H1 (cell line): ENCODE results near the gene POU6F2. TPM values are rescaled to one million over a fixed set of nuclear protein-coding genes. Genes with fewer than 3 reads are reported as not detected.

Experiments used
- CTCF ChIA-PET: fragments of 300-600 bp; sonication (Branson Sonifier 250); formaldehyde crosslinking; loops from one replicate; lab custom pipeline; 2021; ENCODE audit not compliant: partially characterized antibody; lab: Charles Lee
- POLR2A ChIA-PET: fragments of 300-600 bp; sonication (Branson Sonifier 250); formaldehyde crosslinking; loops from one replicate; lab custom pipeline; 2021; ENCODE audit warnings: inconsistent platforms; ENCODE audit not compliant: partially characterized antibody; lab: Charles Lee
- DNase-seq, 2 experiments: peaks; one replicate each; pipeline versions ENCODE4 v3.0.0 to v3.0.0-alpha.2; 2010 to 2022; ENCODE audit warnings: low spot score in 2 of 2, low read depth in 1 of 2, mixed read lengths in 1 of 2
- FAIRE-seq: peaks from 2 replicates; lab custom pipeline; 2011; peaks lifted over from hg19 to GRCh38; lab: Jason Lieb, UNC
- H2AFZ ChIP-seq: 2 replicates; pipeline ENCODE4 v1.8.1; 2012; ENCODE audit warnings: low read length, inconsistent platforms
- H2AK5ac ChIP-seq: 2 replicates; pipeline ENCODE4 v1.6.1; 2013; ENCODE audit warnings: low read depth, low read length
- H2BK120ac ChIP-seq: replicated peaks from 2 replicates; pipeline ENCODE3; 2013; ENCODE audit warnings: low read depth, low read length, inconsistent platforms
- H2BK12ac ChIP-seq: 2 replicates; pipeline ENCODE4 v1.6.1; 2013; ENCODE audit warnings: low read depth, low read length
- H2BK15ac ChIP-seq: 2 replicates; pipeline ENCODE4 v1.6.1; 2013; ENCODE audit warnings: low read length
- H2BK20ac ChIP-seq: 2 replicates; pipeline ENCODE4 v1.6.1; 2013; ENCODE audit warnings: low read length
- H2BK5ac ChIP-seq: 2 replicates; pipeline ENCODE4 v1.6.1; 2013; ENCODE audit warnings: low read depth, low read length
- H3K14ac ChIP-seq: 2 replicates; pipeline ENCODE4 v1.6.1; 2013; ENCODE audit warnings: inconsistent platforms; ENCODE audit not compliant: insufficient read length
- H3K18ac ChIP-seq: 2 replicates; pipeline ENCODE4 v1.6.1; 2013; ENCODE audit warnings: low read length; ENCODE audit errors: extremely low read depth
- H3K23ac ChIP-seq: 2 replicates; pipeline ENCODE4 v1.6.1; 2013; ENCODE audit warnings: inconsistent platforms; ENCODE audit not compliant: insufficient read length
- H3K23me2 ChIP-seq: 2 replicates; pipeline ENCODE4 v1.6.1; 2013; ENCODE audit warnings: low read depth, low read length
- H3K27ac ChIP-seq: 2 replicates; pipeline ENCODE4 v1.6.1; 2011; ENCODE audit warnings: low read depth, low read length, inconsistent platforms
- H3K27me3 ChIP-seq, 4 experiments: replicated peaks in 1 of 4; 1 replicate in 1 of 4; 2 replicates in 3 of 4; pipeline versions ENCODE4 v1.6.1 to v1.8.1; 2011 to 2013; ENCODE audit warnings: low read length in 3 of 4, mild to moderate bottlenecking in 3 of 4, inconsistent platforms in 2 of 4, mixed read lengths in 2 of 4, moderate library complexity in 1 of 4; ENCODE audit not compliant: control insufficient read depth in 3 of 4, insufficient read depth in 3 of 4; ENCODE audit errors: extremely low read depth in 1 of 4
- H3K36me3 ChIP-seq, 4 experiments: 2 replicates each; pipeline versions ENCODE4 v1.6.1 to v1.8.1; 2011 to 2013; ENCODE audit warnings: mild to moderate bottlenecking in 4 of 4, low read length in 3 of 4, moderate library complexity in 2 of 4, control low read depth in 1 of 4, inconsistent platforms in 1 of 4; ENCODE audit not compliant: insufficient read depth in 4 of 4, control insufficient read depth in 2 of 4
- H3K4ac ChIP-seq: replicated peaks from 2 replicates; pipeline ENCODE3; 2013; ENCODE audit warnings: low read length, low read depth, mixed read lengths, inconsistent platforms; ENCODE audit not compliant: insufficient read length
- H3K4me1 ChIP-seq, 4 experiments: replicated peaks in 1 of 4; 1 replicate in 1 of 4; 2 replicates in 3 of 4; pipeline versions ENCODE4 v1.6.1 to v1.8.1; 2011 to 2013; ENCODE audit warnings: low read length in 3 of 4, inconsistent platforms in 2 of 4, mixed read lengths in 1 of 4; ENCODE audit not compliant: insufficient read depth in 4 of 4, control insufficient read depth in 3 of 4
- H3K4me2 ChIP-seq, 2 experiments: 2 replicates each; pipeline versions ENCODE4 v1.6.1 to v1.8.1; 2011 to 2013; ENCODE audit warnings: low read depth in 2 of 2, low read length in 2 of 2, control low read depth in 1 of 2, inconsistent platforms in 1 of 2, mild to moderate bottlenecking in 1 of 2; ENCODE audit not compliant: insufficient read depth in 1 of 2
- H3K4me3 ChIP-seq, 4 experiments: fragments of 200-600, 300-600 bp in 1 of 4; sonication (generic), shearing (Covaris generic), sonication (Bioruptor Twin) in 1 of 4; 2 replicates each; pipeline versions ENCODE4 v1.5.1 to v1.8.1; 2011 to 2016; ENCODE audit warnings: low read length in 4 of 4, low read depth in 3 of 4, control low read depth in 2 of 4, inconsistent platforms in 2 of 4, mild to moderate bottlenecking in 2 of 4, mixed read lengths in 1 of 4, moderate library complexity in 1 of 4; ENCODE audit not compliant: insufficient read depth in 2 of 4; ENCODE audit errors: extremely low read depth in 1 of 4
- H3K56ac ChIP-seq: replicated peaks from 2 replicates; pipeline ENCODE3; 2013; ENCODE audit warnings: low read depth, mild to moderate bottlenecking, mixed read lengths, low read length, inconsistent platforms; ENCODE audit not compliant: insufficient read length
- H3K79me1 ChIP-seq: 2 replicates; pipeline ENCODE4 v1.6.1; 2013; ENCODE audit warnings: low read depth, low read length, control low read depth
- H3K79me2 ChIP-seq, 2 experiments: 2 replicates each; pipeline versions ENCODE4 v1.6.1 to v1.8.1; 2012 to 2013; ENCODE audit warnings: low read length in 2 of 2, mild to moderate bottlenecking in 2 of 2, inconsistent platforms in 1 of 2; ENCODE audit not compliant: insufficient read depth in 2 of 2, control insufficient read depth in 1 of 2
- H3K9ac ChIP-seq, 4 experiments: replicated peaks in 1 of 4; 1 replicate in 1 of 4; 2 replicates in 3 of 4; pipeline versions ENCODE4 v1.6.1 to v1.8.1; 2011 to 2013; ENCODE audit warnings: low read depth in 3 of 4, low read length in 3 of 4, control low read depth in 2 of 4, mild to moderate bottlenecking in 2 of 4, moderate library complexity in 2 of 4, inconsistent platforms in 1 of 4; ENCODE audit errors: extremely low read depth in 1 of 4
- H3K9me3 ChIP-seq, 2 experiments: 2 replicates each; pipeline versions ENCODE4 v1.6.1 to v1.8.1; 2012 to 2013; ENCODE audit warnings: mild to moderate bottlenecking in 2 of 2, moderate library complexity in 2 of 2, control low read depth in 1 of 2, inconsistent platforms in 1 of 2, low read depth in 1 of 2, low read length in 1 of 2, mixed read lengths in 1 of 2; ENCODE audit not compliant: insufficient read depth in 2 of 2
- H4K20me1 ChIP-seq, 2 experiments: replicated peaks in 1 of 2; 2 replicates each; pipeline versions ENCODE3 to v1.8.1; 2011 to 2013; ENCODE audit warnings: inconsistent platforms in 2 of 2, low read length in 2 of 2, mild to moderate bottlenecking in 1 of 2; ENCODE audit not compliant: insufficient read depth in 2 of 2, control insufficient read depth in 1 of 2
- H4K5ac ChIP-seq: 2 replicates; pipeline ENCODE4 v1.6.1; 2013; ENCODE audit warnings: low read length, low read depth, mixed read lengths, inconsistent platforms; ENCODE audit not compliant: insufficient read length
- H4K8ac ChIP-seq: 2 replicates; pipeline ENCODE4 v1.8.0; 2013; ENCODE audit warnings: mild to moderate bottlenecking, moderate library complexity, low read length, inconsistent platforms; ENCODE audit not compliant: insufficient read depth; ENCODE audit errors: extremely low read depth
- H4K91ac ChIP-seq: replicated peaks from 2 replicates; pipeline ENCODE3; 2013; ENCODE audit warnings: low read length, mixed read lengths, inconsistent platforms; ENCODE audit not compliant: insufficient read length
- ATF3 ChIP-seq: IDR thresholded peaks from 2 replicates; pipeline ENCODE4 v1.6.1; 2011; ENCODE audit warnings: low read depth, mild to moderate bottlenecking, low read length; ENCODE audit not compliant: insufficient read depth
- JUND ChIP-seq: IDR thresholded peaks from 2 replicates; pipeline ENCODE4 v1.6.1; 2011; ENCODE audit warnings: mild to moderate bottlenecking, improper control_type of control experiment, low read length
- NANOG ChIP-seq: IDR thresholded peaks from 2 replicates; pipeline ENCODE4 v1.6.1; 2011; ENCODE audit warnings: low read length, low read depth, mild to moderate bottlenecking, inconsistent platforms; ENCODE audit not compliant: insufficient read depth, poor library complexity, severe bottlenecking
- WGBS, 2 experiments: shearing (Covaris generic) in 1 of 2; methylation state at CpG; one replicate each; pipeline versions ENCODE4 v1.1.6 to v1.1.7; 2013 to 2015; ENCODE audit warnings: low lambda C conversion rate in 2 of 2, mixed read lengths in 2 of 2, inconsistent platforms in 1 of 2, low coverage in 1 of 2, missing lambda C conversion rate in 1 of 2; ENCODE audit not compliant: insufficient replicate concordance in 2 of 2, insufficient coverage in 1 of 2, insufficient read length in 1 of 2; ENCODE audit errors: extremely low coverage in 1 of 2, missing lambda C conversion rate in 1 of 2; 5-methylcytosine and 5-hydroxymethylcytosine counted together
- polyA plus RNA-seq, 7 experiments: library from polyadenylated mRNA; depleted of rRNA in 3 of 7; stranded (reverse) in 5 of 7; unstranded in 2 of 7; fragments of >200 nt in 5 of 7; fragments of 200-250 nt in 2 of 7; gene quantifications; 1 replicate in 5 of 7; 2 replicates in 1 of 7; 4 replicates in 1 of 7; pipeline versions ENCODE4 v1.2.1 to v1.2.3, GENCODE V29; 2011 to 2013; ENCODE audit warnings: missing spikeins in 2 of 7, mixed read lengths in 2 of 7
- total RNA-seq: library from RNA; stranded (reverse); fragmentation: NEBNext Ultra II Directional; extraction: Animal tissue kit (Norgen Biotek cat#: 25700); gene quantifications from 2 replicates; pipeline ENCODE4 v1.2.1, GENCODE V29; 2021

Gene POU6F2
- total and polyA plus RNA-seq, 2 of the 8 experiments (the other 6 are each of a cell fraction or from before 2014, with no cell fraction given), result 1.1 to 2.0 TPM

GRCh38 chr7:39265641-39266591 lies 288.2 kb downstream of the POU6F2 start:
- no peaks in the 10 kb centered on the region for H3K36me3 ChIP-seq

More at GRCh38 chr7:39265641-39266591, 288.2 kb downstream of the POU6F2 start:
- 53% methylated on average over 9 of the region's 9 CpGs; no CpG with 5 or more reads in 1 of the 2 experiments for WGBS, 2 experiments
- H3K9ac ChIP-seq, result no peak overlapping the region
- peak overlapping the region; percentile 49; the same call in 1 of the 2 replicates for H2BK5ac ChIP-seq
- ChIA-PET CTCF (interaction anchor here (0.7 to 1.6 kb wide), 6 partner anchors 9 to 121 kb away, joined by 3 to 6 read pairs (median 4); no protein-coding TSS in a partner anchor), POLR2A (no interaction called here)
- no peaks in the 10 kb centered on the region for H3K9me3 ChIP-seq
- H3K4me3 ChIP-seq, result 0 out of 8 replicates have a peak overlapping the region, but pooled peaks of 1 of the 4 experiments have one; percentile 5
- H3K23me2 ChIP-seq, result no peaks in the 10 kb centered on the region; the same call in 1 of the 2 replicates
- H3K27me3 ChIP-seq, result no peaks in the 10 kb centered on the region
- FAIRE-seq, result peak; percentile 88
- peak overlapping the region; percentile 16; the same call in 1 of the 2 replicates for H2AK5ac ChIP-seq
- H2BK15ac ChIP-seq, result no peak overlapping the region
- H4K5ac ChIP-seq, result no peak overlapping the region
- H3K4me2 ChIP-seq, result peak overlapping the region; percentile 42 to 49; a peak in 3 of 4 replicates
- no peak overlapping the region for H3K23ac ChIP-seq
- 0 out of 2 replicates have a peak overlapping the region, but pooled peaks have one; percentile 7 for H2BK12ac ChIP-seq
- no peak overlapping the region; the same call in 1 of the 2 replicates for H2BK20ac ChIP-seq
- H3K27ac ChIP-seq, result no peak overlapping the region
- no peak overlapping the region for H3K4ac ChIP-seq
- H3K56ac ChIP-seq, result no peak overlapping the region
- no peak for DNase-seq
- H3K4me1 ChIP-seq, result peaks cover 0 to 9% (median 1%) of the 10 kb centered on the region in 4 experiments; a peak in 5 of 7 replicates
- TF ChIP-seq JUND (0 out of 2 replicates have a peak, but pooled peaks have one; percentile 14), ATF3 (no peak), NANOG (peak; percentile 90)
- no peak overlapping the region for H4K8ac ChIP-seq
- no peaks in the 10 kb centered on the region for H4K20me1 ChIP-seq
- no peak overlapping the region for H2BK120ac ChIP-seq
- no peak overlapping the region for H4K91ac ChIP-seq
- peak overlapping the region; percentile 26; the same call in 1 of the 2 replicates for H3K18ac ChIP-seq
- no peaks in the 10 kb centered on the region for H3K79me2 ChIP-seq
- H3K14ac ChIP-seq, result no peak overlapping the region
- H3K79me1 ChIP-seq, result no peaks in the 10 kb centered on the region
- no peak overlapping the region for H2AFZ ChIP-seq
